Epithelial cell of esophagus (primary cell): ENCODE data around the gene MAP2K3.

Source experiments
- DNase-seq: peaks from one replicate; pipeline ENCODE4 v3.0.0; 2010; ENCODE audit warnings: low read depth
- H3K4me3 ChIP-seq: 2 replicates; pipeline ENCODE4 v1.5.1; 2011; ENCODE audit warnings: mild to moderate bottlenecking, low read length, control low read depth
- CTCF ChIP-seq: IDR thresholded peaks from 2 replicates; pipeline ENCODE4 v1.5.1; 2011; ENCODE audit warnings: low read depth, mild to moderate bottlenecking, low read length, control low read depth, inconsistent platforms; ENCODE audit not compliant: insufficient read depth; ENCODE audit errors: missing control alignments

The MAP2K3 gene

GRCh38 chr17:21289175-21289901, 4.8 kb downstream of the MAP2K3 start:
- no peak for TF ChIP-seq CTCF
- DNase-seq, result no peak
- no peak overlapping the region for H3K4me3 ChIP-seq

- TF ChIP-seq CTCF, result no peak
- no peak for DNase-seq
- no peak overlapping the region for H3K4me3 ChIP-seq
Observed at GRCh38 chr17:21289902-21290571, 5.5 kb downstream of the MAP2K3 start.

GRCh38 chr17:21291357-21291756, 6.8 kb downstream of the MAP2K3 start:
- TF ChIP-seq CTCF, result no peak
- H3K4me3 ChIP-seq, result no peak overlapping the region
- no peak for DNase-seq

GRCh38 chr17:21291862-21292261, 7.4 kb downstream of the MAP2K3 start:
- TF ChIP-seq CTCF, result no peak
- DNase-seq, result no peak

GRCh38 chr17:21292867-21293830, 8.6 kb downstream of the MAP2K3 start:
- no peak for TF ChIP-seq CTCF

More at GRCh38 chr17:21291862-21292261, 7.4 kb downstream of the MAP2K3 start:
- no peak overlapping the region for H3K4me3 ChIP-seq

GRCh38 chr17:21293831-21294210, 9.3 kb downstream of the MAP2K3 start:
- TF ChIP-seq CTCF, result no peak
- no peak for DNase-seq
- no peak overlapping the region for H3K4me3 ChIP-seq

More at GRCh38 chr17:21292867-21293830, 8.6 kb downstream of the MAP2K3 start:
- no peak overlapping the region for H3K4me3 ChIP-seq
- DNase-seq, result no peak
